HG03439 (cell line): ENCODE results near the gene SPESP1.

Experiments used
- ATAC-seq: cut with Tn5 transposase; IDR thresholded peaks from one replicate; pipeline ENCODE4 v1.9.1; 2021; ENCODE audit warnings: mild to moderate bottlenecking, moderate library complexity; ENCODE audit not compliant: unreplicated experiment

The SPESP1 gene

GRCh38 chr15:68930268-68931022 is at the start of gene SPESP1:
TSS of gene SPESP1 (plus strand) at chr15:68930525. CDS start at chr15:68930654, 129 bp downstream.
- ATAC-seq, result no peak

- no peak for ATAC-seq
Observed at GRCh38 chr15:68885070-68885469, 45.3 kb upstream of the SPESP1 start.

- ATAC-seq, result no peak
Observed at GRCh38 chr15:68887120-68887519, 43.2 kb upstream of the SPESP1 start.

- no peak for ATAC-seq
Observed at GRCh38 chr15:68887819-68888218, 42.5 kb upstream of the SPESP1 start.

GRCh38 chr15:68888419-68888818 is 41.9 kb upstream of the SPESP1 start:
- ATAC-seq, result no peak

- ATAC-seq, result no peak
Observed at GRCh38 chr15:68894208-68894607, 36.1 kb upstream of the SPESP1 start.

DNA sequence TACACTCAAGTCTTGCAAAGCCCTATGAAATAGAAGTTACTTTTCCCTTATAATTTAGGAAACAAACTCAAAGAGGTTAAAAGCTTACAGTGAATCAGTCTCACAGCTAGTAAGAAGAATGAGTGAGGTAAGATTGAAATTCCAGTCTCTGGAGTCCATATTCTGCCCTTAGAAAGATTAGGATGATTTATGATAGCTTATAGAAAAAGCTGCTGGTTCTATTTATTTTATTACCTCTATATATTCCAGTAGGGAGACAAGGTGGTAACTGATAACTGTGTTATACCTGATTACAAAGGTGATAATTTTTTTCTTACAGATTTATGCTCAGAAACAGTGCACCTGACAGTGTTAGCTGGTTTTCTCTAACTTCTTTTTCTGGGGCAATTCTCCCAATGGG is 34.1 kb upstream of the SPESP1 start:
- ATAC-seq, result no peak

DNA sequence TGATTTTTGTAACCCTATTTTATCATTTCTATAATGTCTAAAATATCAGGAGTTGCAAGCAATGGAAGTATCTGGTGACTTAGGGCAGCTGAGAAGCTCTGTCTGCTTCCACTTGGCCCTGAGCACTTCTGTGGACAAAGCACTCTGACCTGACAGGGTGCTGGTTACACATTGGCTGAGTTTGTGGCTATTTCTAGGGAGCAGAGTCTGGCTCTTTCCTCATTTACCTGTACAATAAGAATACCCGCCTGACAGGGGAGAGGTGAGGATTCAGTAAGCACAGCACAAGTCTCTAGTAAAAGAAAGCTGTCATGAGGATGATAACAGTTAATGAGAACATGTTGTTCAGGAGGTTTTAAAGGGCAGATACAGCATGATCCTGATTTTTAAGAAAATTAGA is 33.3 kb upstream of the SPESP1 start:
- ATAC-seq, result no peak

DNA sequence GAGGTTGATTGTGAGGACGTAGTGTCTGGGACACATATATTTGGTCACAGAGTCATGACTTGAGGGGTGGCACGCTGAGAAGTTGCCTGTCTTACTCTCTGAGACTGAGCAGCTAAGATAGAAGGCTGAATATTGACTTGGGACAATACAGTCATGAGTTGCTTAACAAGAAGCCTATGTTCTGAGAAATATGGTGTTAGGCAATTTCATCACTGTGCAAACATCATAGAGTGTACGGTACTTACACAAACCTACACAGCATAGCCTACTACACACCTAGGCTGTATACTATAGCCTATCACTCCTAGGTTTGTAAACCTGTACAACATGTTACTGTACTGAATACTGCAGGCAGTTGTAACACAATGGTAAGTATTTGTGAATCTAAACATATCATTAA is 30.3 kb upstream of the SPESP1 start:
- ATAC-seq, result no peak

- no peak for ATAC-seq
Observed at GRCh38 chr15:68907396-68907923, 22.9 kb upstream of the SPESP1 start.

GRCh38 chr15:68909601-68910100 is 20.7 kb upstream of the SPESP1 start:
- ATAC-seq, result no peak

DNA sequence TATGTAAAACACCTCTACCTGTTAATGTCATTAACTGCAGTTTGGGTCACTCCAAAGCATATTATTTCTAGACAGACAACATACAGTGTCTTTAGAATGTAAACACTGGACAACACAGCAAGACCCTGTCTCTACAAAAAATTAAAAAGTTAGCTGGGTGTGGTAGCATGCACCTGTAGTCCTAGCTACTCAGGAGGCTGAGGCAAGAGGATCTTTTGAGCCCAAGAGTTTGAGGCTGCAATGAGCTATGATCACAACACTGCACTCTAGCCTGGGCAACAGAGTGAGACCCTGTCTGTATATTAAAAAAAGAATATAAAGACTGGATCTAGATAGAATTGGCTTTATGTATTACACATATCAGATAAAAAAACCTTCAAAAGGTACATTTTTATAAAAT is 20.0 kb upstream of the SPESP1 start:
- no peak for ATAC-seq

- ATAC-seq, result no peak
Observed at GRCh38 chr15:68910816-68911215, 19.5 kb upstream of the SPESP1 start.

GRCh38 chr15:68921926-68922325 is 8.4 kb upstream of the SPESP1 start:
- ATAC-seq, result no peak

DNA sequence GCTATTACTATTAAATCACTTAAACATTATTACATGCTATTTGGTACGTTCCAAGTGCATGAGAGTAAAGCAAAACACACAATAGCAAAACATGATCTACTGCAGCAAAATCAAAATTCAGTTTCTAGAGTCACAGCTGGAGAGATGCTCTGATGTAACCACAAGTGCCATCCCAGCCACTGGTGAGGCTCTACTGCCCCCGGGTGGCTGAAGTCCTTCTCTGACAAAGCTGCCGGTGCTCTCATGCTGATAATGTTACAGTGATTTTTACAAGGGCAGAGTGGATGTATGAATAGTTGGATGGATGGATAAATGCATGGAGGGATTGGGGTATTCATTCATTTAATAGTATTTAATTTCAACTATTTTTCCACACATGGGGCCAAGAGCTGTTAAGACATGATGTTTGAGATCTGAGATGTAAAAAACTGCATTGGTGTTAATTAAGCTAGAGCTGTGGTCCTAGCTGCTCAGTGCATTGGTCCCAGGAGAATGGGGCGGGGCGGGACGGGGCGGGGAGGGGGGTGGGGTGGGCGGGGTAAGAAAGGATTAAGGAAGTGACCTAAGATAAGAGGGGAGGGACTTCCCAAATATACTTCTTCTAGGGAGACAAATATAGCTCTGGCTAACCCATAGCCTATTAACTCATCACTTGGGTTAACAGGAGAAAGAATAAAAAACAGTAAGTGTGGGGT is 5.3 kb upstream of the SPESP1 start:
- no peak for ATAC-seq

- ATAC-seq, result no peak
Observed at GRCh38 chr15:68933001-68933400, 2.7 kb downstream of the SPESP1 start.

DNA sequence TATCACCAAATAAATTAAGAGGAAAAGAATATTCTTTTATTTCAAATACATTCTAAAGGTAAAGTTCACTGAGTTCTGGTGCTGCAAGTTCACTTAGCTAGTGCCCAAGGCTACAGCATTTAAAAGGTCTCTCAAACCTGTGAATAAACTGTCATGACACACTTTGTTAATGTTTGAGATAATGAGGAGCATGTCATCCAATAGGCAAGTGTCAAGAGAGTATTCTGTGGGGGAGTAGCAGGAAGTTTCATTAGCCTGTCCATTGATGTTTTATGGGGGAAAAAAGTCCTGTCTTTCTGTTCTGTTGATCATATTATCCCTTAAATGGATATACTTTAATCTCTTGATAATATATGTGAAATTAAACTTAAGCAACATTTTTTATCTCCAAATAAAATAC is 4.0 kb downstream of the SPESP1 start:
- ATAC-seq, result no peak

GRCh38 chr15:68935400-68935937 is 5.1 kb downstream of the SPESP1 start:
- ATAC-seq, result no peak

- ATAC-seq, result no peak
Observed at GRCh38 chr15:68939501-68939900, 9.2 kb downstream of the SPESP1 start.

DNA sequence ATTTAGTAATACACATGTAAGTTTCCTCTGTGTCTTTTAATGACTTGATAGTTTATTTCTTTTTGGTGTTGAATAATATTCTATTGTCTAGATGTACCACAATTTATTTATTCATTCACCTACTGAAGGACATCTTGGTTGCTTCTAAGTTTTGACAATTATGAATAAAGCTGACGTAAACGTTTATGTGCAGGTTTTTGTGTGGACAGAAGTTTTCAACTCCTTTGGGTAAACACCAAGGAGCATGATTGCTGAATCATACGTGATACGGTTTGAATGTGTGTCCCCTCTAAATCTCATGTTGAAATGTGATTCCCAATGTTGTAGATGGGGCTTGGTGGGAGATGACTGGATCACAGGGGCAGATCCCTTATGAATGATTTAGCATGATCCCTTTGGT is 21.5 kb downstream of the SPESP1 start:
- ATAC-seq, result no peak

GRCh38 chr15:68957696-68958095 is 27.4 kb downstream of the SPESP1 start:
- no peak for ATAC-seq

DNA sequence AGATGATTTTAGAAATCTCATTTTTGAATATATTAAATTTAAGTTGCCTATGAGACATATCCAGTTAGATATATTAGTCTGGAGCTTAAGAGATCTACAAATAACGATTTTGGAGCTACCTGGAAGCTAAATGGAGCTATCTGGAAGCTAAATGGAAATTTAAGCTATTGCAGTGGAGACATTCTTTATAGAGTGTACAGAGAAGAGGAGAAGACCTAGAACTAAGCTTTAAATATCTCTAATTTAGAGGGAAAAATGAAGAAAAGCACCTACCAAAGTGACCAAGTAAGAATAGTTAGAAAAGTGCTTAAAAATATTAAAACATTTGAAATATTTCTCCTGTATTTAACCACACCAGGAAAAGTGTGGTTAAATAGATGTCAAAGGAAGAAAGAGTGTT is 28.3 kb downstream of the SPESP1 start:
- ATAC-seq, result no peak
